Gastroesophageal sphincter (tissue), 3 donors: ENCODE results near the gene DUSP8.

Source experiments
- EP300 ChIP-seq: sonication (generic); formaldehyde crosslinking; IDR thresholded peaks from one replicate; pipeline ENCODE4 v1.6.1; 2017; ENCODE audit warnings: antibody characterized with exemption, mild to moderate bottlenecking
- POLR2A ChIP-seq, 2 donors: fragments of 450-650 bp; IDR thresholded peaks; one replicate each; pipeline ENCODE4 v1.6.1; 2017; ENCODE audit warnings: antibody characterized with exemption in 2 of 2, mild to moderate bottlenecking in 2 of 2, moderate library complexity in 1 of 2
- POLR2AphosphoS5 ChIP-seq: sonication (generic); formaldehyde crosslinking; IDR thresholded peaks from one replicate; pipeline ENCODE4 v1.6.1; 2017; ENCODE audit warnings: antibody characterized with exemption
- TF ChIP-seq, protein P1 (sequence below), 4 experiments: fragments of 200-600 bp in 2 of 4; fragments of 450-650 bp in 2 of 4; sonication (generic) in 1 of 4; IDR thresholded peaks; one replicate each; pipeline ENCODE4 v1.5.1; 2017 to 2019; ENCODE audit warnings: antibody characterized with exemption in 4 of 4, mild to moderate bottlenecking in 2 of 4, moderate library complexity in 2 of 4

DNA sequence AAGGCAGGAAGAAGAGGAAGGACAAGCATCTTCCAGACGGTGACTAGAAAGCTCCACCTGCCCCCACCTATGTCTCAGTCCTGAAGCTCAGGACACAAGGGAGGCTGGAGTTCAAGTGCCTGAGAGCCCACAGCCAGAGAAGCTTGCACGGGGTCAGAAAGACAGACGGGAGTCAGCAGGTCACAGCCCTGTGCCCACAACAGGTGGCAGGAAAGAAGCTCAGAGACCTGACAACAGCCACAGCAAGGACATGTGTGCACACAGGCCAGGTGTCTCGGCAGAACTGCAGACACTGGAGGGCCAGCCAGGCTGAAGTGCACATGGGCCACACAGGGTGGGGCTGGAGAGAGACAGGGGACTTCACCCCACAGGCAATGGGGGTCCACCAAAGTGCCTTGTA lies 48.3 kb downstream of the DUSP8 start:
- TF ChIP-seq, protein P1, sequence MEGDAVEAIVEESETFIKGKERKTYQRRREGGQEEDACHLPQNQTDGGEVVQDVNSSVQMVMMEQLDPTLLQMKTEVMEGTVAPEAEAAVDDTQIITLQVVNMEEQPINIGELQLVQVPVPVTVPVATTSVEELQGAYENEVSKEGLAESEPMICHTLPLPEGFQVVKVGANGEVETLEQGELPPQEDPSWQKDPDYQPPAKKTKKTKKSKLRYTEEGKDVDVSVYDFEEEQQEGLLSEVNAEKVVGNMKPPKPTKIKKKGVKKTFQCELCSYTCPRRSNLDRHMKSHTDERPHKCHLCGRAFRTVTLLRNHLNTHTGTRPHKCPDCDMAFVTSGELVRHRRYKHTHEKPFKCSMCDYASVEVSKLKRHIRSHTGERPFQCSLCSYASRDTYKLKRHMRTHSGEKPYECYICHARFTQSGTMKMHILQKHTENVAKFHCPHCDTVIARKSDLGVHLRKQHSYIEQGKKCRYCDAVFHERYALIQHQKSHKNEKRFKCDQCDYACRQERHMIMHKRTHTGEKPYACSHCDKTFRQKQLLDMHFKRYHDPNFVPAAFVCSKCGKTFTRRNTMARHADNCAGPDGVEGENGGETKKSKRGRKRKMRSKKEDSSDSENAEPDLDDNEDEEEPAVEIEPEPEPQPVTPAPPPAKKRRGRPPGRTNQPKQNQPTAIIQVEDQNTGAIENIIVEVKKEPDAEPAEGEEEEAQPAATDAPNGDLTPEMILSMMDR (IDR thresholded peaks at IDR 0.05) = no peak
- TF ChIP-seq POLR2AphosphoS5 = no peak
- no peak for TF ChIP-seq POLR2A (IDR thresholded peaks at IDR 0.05)
- no peak for TF ChIP-seq EP300
